ENCODE measurements around the gene NRG3. TPM values are rescaled to one million over a fixed set of nuclear protein-coding genes. Genes with fewer than 3 reads are reported as not detected.

Gene NRG3
- total RNA-seq, 1 donor from 2014 or later: 0.74 TPM

DNA sequence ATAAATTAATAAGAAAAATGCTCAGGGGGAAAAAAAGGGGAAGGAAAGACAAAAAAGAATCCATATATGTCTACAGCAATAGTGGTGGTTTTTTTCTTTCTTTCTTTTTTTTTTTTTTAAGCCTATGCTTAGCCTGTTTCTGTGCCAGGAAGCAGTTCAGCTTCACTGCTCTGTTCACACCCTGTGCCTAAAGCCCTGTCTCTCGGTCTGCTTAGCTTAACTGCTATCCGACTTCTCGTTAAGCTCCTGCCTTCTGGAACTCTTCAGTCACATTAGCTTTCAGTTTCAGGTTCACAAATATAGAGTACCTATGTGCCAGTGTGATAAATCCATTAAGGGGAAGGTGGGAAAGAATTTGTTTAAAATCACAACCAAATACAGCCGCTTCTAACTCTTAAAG, 26.5 kb upstream of the NRG3 start:
- Mint-ChIP-seq H3K27ac (no peak overlapping the region), H3K27me3 (ENCODE audit: low read depth) (peaks cover 28% of the 10 kb centered on the region), H3K4me3 (no peak overlapping the region), H3K9me3 (peaks cover 14% of the 10 kb centered on the region), H3K4me1 (peaks cover 4% of the 10 kb centered on the region), H3K36me3 (no peaks in the 10 kb centered on the region)
- TF ChIP-seq CTCF (IDR thresholded peaks at IDR 0.05; ENCODE audit: unreplicated experiment): no peak
- DNase-seq (ENCODE audit: low spot score in 2 of 2, unreplicated experiment in 2 of 2): no peak

- Mint-ChIP-seq H3K27me3 (ENCODE audit: low read depth) (peaks cover 28% of the 10 kb centered on the region), H3K9me3 (peaks cover 18% of the 10 kb centered on the region)
Observed at GRCh38 chr10:81848931-81849330, 26.1 kb upstream of the NRG3 start.

DNA sequence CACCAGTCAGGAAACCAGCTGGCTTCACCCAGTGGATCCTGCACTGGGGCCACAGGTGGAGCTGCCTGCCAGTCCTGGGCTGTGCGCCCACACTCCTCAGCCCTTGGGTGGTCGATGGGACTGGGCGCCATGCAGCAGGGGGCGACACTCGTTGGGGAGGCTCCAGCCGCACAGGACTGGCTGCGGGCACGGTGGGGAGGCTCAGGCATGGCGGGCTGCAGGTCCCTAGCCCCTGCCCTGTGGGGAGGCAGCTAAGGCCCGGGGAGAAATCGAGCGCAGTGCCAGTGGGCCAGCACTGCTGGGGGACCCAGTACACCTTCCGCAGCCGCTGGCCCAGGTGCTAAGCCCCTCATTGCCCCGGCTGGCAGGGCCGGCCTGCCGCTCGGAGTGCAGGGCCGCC, 12.4 kb upstream of the NRG3 start:
- Mint-ChIP-seq H3K9me3 (peaks cover 35% of the 10 kb centered on the region), H3K4me1 (peaks cover 15% of the 10 kb centered on the region), H3K36me3 (no peaks in the 10 kb centered on the region), H3K27ac (no peak overlapping the region), H3K27me3 (ENCODE audit: low read depth) (peaks cover 4% of the 10 kb centered on the region), H3K4me3 (no peak overlapping the region)
- DNase-seq (ENCODE audit: low spot score in 2 of 2, unreplicated experiment in 2 of 2): no peak
- no peak for TF ChIP-seq CTCF (IDR thresholded peaks at IDR 0.05; ENCODE audit: unreplicated experiment)

More at GRCh38 chr10:81848931-81849330, 26.1 kb upstream of the NRG3 start:
- no peaks in the 10 kb centered on the region for H3K36me3 Mint-ChIP-seq
- DNase-seq (ENCODE audit: low spot score in 2 of 2, unreplicated experiment in 2 of 2): no peak
- no peak for TF ChIP-seq CTCF (IDR thresholded peaks at IDR 0.05; ENCODE audit: unreplicated experiment)
- no peak overlapping the region for H3K4me3 Mint-ChIP-seq
- H3K27ac Mint-ChIP-seq: no peak overlapping the region
- H3K4me1 Mint-ChIP-seq: peaks cover under 1% of the 10 kb centered on the region

- H3K4me3 Mint-ChIP-seq: no peak overlapping the region
- H3K27ac Mint-ChIP-seq: no peak overlapping the region
- peaks cover 16% of the 10 kb centered on the region for H3K27me3 Mint-ChIP-seq (ENCODE audit: low read depth)
- peaks cover 17% of the 10 kb centered on the region for H3K4me1 Mint-ChIP-seq
- peaks cover 28% of the 10 kb centered on the region for H3K9me3 Mint-ChIP-seq
- DNase-seq (ENCODE audit: low spot score in 2 of 2, unreplicated experiment in 2 of 2): no peak
- no peaks in the 10 kb centered on the region for H3K36me3 Mint-ChIP-seq
- TF ChIP-seq CTCF (IDR thresholded peaks at IDR 0.05; ENCODE audit: unreplicated experiment): no peak
Observed at GRCh38 chr10:81863771-81864170, 11.2 kb upstream of the NRG3 start.

GRCh38 chr10:81865581-81865980, 9.4 kb upstream of the NRG3 start:
- H3K4me3 Mint-ChIP-seq: no peak overlapping the region
- peaks cover 33% of the 10 kb centered on the region for H3K27me3 Mint-ChIP-seq (ENCODE audit: low read depth)
- no peak overlapping the region for H3K27ac Mint-ChIP-seq
- TF ChIP-seq CTCF (IDR thresholded peaks at IDR 0.05; ENCODE audit: unreplicated experiment): no peak
- H3K4me1 Mint-ChIP-seq: peaks cover 17% of the 10 kb centered on the region
- H3K36me3 Mint-ChIP-seq: no peaks in the 10 kb centered on the region
- no peak for DNase-seq (ENCODE audit: low spot score in 2 of 2, unreplicated experiment in 2 of 2)
- peaks cover 15% of the 10 kb centered on the region for H3K9me3 Mint-ChIP-seq

- no peak overlapping the region for H3K4me3 Mint-ChIP-seq
- peak overlapping the region; percentile 36 for H3K27ac Mint-ChIP-seq
- peaks cover 3% of the 10 kb centered on the region for H3K9me3 Mint-ChIP-seq
- TF ChIP-seq CTCF (IDR thresholded peaks at IDR 0.05; ENCODE audit: unreplicated experiment): no peak
- DNase-seq (ENCODE audit: low spot score in 2 of 2, unreplicated experiment in 2 of 2): no peak
- H3K27me3 Mint-ChIP-seq (ENCODE audit: low read depth): peaks cover 44% of the 10 kb centered on the region
- H3K4me1 Mint-ChIP-seq: peaks cover 17% of the 10 kb centered on the region
- H3K36me3 Mint-ChIP-seq: no peaks in the 10 kb centered on the region
Observed at GRCh38 chr10:81866753-81867152, 8.2 kb upstream of the NRG3 start.

Data from mesothelial cell of epicardium (in vitro differentiated cells).